ENCODE results near the gene BCL11A.

Gene BCL11A

DNA sequence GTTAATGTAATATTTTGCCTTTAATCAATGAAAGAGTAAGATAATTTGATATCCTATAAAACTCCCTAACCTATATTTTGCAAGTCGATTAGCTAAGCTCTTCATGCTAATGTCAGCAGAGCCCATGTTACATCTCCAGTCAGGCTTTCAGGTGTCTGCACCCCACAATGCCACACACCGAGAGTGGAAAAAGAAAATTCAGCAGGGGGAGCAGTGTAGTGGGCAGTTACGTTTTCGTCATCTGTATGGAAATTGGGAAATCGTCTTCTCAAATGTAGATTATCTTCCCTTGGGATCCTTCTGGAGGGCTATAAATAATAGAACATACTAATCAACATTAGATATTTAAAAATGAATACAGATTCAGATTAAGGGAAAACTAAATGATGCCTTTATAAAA is 66.3 kb downstream of the BCL11A start:
- no peak for DNase-seq (ENCODE audit: low read depth in 1 of 2, low spot score in 1 of 2)

DNA sequence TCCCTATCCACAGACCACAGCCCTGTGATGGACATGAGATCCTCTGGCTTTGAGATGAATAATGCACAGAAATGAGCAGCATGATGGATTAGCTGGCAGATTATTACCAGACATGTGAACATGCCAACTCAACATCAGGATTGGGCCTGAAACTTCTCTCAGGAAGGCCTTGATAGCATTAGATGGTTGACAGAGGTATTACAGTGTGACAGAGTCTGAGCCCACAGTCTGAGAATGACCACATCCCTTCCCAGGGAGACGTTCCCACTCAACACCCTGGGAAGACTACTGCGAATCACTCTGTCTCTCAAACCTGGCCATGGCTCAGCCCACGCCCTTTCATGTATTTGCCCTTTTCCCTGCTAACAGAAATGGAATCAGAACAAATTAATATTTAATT is 66.9 kb downstream of the BCL11A start:
- DNase-seq (ENCODE audit: low read depth in 1 of 2, low spot score in 1 of 2) = no peak

DNA sequence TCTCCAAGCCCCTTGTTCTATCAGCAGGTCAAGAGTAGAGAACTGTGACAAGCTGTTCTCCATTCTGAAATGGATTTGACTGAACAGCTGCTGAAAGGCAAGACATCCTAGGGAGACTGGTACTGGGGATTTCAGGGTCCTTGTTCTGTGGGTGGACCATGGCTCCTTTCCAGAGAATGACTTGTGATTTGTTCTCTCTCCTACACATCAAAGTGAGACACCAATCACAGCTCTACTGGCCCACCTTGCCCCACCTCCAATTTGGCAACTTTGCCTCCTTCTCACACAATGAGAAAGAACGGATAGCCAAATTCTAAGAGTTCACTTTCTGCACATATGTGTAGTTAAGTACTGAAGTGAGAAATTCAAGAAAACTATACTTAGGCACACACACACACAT is 67.4 kb downstream of the BCL11A start:
- no peak for DNase-seq (ENCODE audit: low read depth in 1 of 2, low spot score in 1 of 2)

DNA sequence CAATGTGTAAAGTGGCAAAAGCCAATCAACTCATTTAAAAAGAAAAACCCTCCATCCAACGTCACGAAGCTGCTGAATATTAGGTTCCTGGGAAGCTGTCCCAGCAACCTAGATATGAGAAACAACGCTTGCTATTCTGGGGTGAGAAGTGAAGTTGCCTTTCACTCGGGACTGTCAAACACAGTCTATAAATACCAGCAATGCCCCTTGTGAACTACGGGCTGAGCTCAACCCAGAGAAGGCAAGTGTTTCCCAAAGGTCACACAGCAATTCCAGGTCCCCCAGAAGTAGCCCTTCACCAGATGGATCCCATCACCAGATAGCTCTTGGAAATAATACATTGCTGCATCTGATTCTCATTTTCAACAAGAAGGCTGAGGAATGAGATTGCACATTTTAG is 67.9 kb downstream of the BCL11A start:
- DNase-seq (ENCODE audit: low read depth in 1 of 2, low spot score in 1 of 2) = no peak

DNA sequence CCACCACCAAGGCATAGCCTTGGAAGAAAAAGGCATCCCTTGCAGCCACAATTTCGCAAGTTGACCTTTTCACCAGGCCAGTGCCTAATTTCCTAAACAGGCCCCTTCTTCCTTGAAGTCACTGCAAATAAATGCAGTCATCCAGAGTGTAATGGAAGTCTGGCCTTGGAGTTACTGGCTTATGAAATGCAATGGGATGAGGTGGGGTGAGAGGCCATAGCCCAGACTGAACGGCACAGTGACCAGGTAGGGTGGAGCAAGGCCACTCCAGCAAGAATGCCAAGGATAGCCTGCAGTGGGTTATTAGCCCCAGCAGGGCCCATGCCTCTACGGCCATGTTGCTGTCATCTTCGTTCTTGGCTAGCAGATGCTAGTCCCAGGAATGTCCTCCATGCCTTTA is 68.4 kb downstream of the BCL11A start:
- no peak for DNase-seq (ENCODE audit: low read depth in 1 of 2, low spot score in 1 of 2)

DNA sequence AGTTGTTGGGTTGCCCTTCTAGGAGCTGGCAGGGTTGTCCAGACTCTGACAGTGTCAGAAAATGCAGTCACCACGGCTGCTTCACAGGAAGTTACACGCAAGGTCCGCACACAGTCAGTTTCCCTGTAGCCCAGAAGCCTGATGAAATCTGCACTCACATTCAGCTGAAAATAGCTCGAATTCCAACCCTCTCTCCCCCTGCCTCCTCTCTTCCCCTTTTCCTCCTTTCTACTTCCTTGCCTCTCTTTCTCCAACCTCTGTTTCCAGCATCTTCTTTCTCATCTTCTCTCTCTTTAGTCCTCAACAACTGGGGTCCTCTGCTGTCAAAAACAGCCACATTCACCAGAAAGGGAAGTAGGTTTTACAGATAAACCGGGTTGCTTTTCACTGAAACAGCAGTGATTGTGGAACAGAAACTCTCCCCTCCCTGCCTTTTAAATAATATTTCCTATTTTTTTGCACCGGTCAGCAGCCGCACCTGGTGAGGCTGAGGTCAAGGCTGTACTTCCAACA is 69.3 kb downstream of the BCL11A start:
- no peak for DNase-seq (ENCODE audit: low read depth in 1 of 2, low spot score in 1 of 2)

DNA sequence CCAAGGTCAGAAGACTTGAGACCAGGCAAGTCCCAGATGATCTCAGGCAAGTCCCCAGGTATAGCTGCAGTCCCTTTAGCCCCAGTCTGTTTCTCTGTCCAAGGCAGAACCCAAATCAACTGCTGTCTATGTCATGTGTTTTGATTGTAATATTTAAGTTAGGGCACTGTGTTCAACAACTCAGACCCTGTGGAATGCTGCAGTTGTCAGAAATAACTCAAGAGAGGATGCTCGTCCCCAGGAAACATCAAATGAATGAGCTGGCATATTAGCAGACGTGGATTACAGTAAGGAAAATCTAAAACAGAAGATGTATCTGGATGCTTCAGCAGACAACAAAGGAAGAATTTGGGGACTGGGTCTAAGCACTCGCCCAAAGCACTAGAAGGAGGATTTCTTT is 70.1 kb downstream of the BCL11A start:
- no peak for DNase-seq (ENCODE audit: low read depth in 1 of 2, low spot score in 1 of 2)

DNA sequence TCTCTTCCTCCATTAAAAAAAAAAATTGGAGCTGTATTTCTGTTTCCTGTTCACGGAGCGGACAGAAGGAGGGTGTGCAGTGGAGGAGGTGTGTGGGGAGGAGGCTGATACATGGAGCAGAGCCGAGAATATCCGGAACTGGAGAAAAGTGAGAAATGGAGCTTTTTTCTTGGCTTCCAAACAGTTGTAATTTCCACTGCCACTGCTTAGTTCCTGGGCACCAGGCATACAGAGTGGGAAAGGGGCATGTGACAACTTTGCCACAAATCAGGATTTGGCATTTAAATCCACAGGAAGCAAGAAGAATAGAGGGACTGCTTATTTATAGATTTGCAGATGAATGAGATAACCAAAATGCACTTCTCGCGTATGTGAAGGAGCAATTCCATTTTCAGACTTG is 71.2 kb downstream of the BCL11A start:
- DNase-seq (ENCODE audit: low read depth in 1 of 2, low spot score in 1 of 2) = no peak

DNA sequence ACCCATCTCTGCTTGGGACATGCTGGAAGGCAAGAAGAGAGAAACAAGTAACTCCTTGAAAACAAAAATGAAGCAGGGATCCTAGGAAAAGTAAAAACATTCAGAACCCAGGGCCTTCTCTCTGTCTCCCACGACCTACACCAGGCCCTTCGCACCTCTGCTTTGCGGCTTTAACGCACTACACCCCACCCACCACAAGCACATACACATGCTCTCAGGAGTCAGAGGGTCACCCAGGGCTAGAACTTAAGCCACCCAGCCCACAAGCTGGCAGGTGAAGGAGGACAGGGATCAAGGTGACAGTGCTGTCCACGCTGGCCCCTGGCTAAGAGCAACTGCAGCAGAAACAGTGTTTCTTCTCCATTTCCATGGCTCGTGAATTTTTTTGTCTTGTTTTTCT is 72.2 kb downstream of the BCL11A start:
- DNase-seq (ENCODE audit: low read depth in 1 of 2, low spot score in 1 of 2) = no peak

DNA sequence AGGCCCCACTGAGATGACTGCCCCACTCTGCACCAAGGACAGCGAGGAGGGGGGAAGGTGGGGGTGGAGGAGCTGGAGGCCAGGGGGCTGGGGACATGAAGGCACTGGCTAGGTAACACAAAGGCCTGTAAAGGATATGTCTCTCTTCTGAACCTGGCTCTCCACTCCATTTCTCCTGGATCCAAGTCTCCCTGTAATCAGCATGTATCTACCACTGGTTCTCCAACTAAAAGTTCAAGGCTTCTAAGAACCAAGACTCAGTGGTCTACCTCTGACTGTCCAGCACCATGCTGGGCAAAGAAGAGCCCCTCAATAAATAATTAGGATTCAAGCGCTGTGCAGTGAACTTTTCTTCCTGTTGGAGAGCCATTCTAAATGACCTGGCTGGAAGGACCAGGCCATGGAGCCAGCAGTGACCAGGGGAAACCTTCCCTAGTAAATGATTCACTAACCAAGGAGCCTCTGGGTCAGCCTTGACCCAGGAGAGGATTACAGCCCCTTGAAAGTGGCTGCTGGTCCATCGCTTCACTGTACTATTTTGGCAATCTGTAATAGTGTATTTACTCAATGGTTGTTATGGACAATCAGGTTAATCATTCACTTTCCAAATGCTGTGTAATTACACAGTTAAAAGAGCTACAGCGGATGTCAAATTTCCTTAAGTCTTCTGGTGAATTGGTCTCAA is 73.2 kb downstream of the BCL11A start:
- DNase-seq (ENCODE audit: low read depth in 1 of 2, low spot score in 1 of 2) = no peak

DNA sequence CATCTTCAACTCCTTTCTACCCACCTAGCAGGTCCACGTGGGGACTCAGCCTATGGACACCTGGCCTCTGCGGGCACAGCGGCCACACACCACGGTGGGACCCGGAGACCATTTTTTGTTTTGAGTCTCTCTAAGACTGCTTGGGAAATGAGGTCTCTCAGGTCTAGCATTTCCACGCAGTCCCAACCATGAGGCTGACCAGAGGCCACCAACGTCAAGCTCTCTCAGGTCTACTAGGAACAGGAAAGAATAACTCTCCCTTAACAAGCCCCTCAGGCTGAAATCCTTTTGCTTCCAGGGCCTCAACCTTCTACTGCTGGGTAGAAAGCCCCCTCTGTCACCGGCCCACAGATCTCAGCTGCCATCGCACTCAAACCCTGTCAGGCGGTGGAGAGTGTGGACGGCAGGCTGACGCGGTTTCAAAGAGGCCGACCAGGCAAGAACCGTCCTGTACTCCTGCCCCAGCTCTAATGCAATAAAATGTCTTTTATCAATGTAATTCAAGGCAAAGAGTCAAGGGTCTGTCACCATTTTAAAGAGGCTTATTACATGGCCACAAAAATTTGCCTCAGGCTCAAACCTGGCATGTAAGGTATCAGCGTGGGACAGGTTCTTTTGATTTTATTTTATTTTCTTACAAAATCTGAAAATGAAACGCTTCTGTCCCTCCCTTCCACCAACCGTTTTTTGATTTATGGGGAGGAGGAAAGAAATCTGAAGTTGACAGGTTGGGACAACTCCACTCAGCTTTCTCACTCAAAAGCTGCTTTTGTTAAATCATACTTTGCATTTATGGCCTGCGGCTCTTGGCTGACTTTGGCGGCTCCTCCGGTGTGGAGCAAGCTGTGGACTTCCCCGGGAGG is 74.0 kb downstream of the BCL11A start:
- DNase-seq (ENCODE audit: low read depth in 1 of 2, low spot score in 1 of 2) = no peak

DNA sequence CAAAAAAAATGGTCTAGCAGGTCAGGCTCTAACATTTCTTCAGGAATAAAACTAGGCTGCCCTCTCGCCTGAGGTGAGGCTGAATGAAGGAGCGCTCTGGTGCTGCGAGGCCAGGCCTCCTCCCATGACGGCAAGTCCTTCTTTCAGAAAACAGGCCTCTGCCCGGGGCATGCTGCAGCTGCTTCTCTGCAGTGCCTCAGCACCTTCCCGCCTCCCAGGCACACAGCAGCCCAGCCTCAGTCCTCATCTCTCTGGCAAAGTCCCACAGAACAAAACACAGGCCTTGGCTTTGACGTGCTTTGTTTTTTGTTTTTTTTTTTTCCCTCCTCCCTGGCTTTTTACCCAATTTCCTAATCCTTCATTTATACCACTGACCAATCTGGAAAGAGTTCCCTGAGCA is 74.8 kb downstream of the BCL11A start:
- DNase-seq (ENCODE audit: low read depth in 1 of 2, low spot score in 1 of 2) = no peak

DNA sequence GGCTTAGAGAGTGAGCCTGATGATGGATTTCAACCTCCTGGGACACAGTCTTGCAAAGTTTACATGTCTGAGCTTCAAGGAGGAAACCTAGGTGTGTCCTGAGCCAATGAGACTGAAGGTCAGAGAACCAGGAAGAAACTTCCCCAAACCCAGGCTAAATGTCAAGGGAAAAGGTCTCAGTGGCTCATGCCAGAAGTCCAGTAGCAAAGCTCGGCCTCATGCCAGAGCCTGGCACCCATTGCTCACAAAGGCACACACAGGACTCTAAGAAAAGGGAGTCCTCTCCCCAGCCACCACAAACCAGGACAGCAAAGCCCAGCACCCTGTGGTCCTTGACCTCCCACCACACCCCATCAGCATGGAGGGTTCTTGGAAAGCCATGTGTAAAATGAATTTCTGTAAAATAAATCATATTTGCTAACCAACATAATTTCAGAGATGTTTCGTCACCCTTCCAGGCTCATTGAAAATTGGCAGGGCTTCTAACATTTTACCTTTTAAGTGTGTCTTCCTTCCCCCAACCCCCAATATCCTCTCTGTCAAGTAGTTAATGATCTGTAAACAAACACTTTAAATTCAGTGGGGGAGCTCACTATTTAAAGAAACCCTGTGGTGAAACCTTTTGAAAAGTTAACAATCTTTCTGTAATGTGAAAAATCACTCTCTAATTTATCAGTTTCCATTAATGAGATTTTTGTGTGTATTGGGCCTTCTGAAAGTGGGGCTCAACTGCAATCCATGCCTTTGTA is 77.1 kb downstream of the BCL11A start:
- DNase-seq (ENCODE audit: low read depth in 1 of 2, low spot score in 1 of 2) = no peak

DNA sequence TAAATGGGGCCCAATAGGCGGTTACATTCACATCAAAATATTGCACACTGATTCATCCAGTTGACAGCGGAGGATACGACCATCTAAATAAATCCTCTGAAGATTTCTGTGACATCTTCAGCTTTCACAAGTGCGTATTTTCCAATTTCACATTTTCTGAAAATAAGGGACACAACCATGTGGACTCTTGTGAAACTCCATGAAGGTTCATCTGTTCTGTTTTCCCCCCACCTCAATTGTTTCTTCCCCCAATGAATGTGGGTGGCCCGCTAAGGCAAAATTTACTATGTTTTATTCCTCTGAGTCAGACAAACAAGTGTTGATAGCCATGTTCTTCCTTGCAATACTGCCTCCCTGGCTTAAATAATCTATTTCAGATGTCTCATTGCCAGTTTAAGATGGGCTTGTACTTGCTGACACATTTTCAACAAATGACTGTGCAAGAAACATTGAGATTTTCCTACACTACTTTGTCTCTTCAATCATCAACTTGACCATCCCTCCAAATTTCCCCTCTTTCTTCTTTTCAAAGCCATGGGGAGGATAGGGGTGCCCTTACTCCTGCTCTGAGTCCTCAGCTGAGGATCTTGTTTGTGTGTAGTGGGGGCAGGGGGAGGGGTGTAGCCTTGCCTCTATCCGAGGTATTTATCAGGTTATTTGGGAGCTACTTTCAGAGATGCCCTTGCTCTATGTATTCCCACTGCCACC is 78.2 kb downstream of the BCL11A start:
- DNase-seq (ENCODE audit: low read depth in 1 of 2, low spot score in 1 of 2) = no peak

DNA sequence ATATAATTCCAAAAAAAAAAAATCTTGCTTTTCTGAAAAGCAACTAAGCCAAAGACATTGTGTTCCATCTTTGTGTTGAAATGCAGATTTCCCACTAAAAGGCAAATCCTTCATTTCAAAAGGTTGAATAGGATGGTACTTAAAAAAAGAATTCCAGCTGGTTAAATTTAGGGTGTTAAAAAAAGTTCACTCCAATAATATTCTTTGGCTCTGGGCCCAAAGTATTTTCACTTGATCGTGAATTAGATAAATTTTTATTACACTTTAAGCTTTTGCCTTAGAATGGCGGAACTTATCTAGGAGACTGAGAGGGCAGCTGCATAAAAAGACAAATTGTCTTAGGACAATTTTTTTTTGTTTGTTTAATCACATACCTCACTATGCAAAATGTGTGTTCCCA is 79.2 kb downstream of the BCL11A start:
- no peak for DNase-seq (ENCODE audit: low read depth in 1 of 2, low spot score in 1 of 2)

DNA sequence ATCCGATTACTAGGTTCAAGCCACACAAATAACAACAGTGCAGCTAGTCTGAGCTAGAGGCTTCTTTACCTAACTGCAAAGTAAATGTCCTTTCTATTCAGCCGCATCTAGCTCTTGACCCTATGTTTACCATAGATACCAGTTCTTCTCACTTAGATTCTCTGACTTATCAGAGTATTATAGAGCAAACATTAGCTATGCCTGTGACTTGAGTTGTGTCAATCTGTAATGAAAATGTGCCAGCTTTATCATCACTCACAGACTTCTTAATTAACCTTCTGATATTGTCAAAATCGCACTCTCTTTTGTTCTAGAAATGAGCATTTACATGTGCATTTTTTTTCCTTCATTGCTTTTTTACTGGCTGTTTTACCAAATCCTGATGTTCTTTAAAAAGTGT is 79.9 kb downstream of the BCL11A start:
- no peak for DNase-seq (ENCODE audit: low read depth in 1 of 2, low spot score in 1 of 2)

DNA sequence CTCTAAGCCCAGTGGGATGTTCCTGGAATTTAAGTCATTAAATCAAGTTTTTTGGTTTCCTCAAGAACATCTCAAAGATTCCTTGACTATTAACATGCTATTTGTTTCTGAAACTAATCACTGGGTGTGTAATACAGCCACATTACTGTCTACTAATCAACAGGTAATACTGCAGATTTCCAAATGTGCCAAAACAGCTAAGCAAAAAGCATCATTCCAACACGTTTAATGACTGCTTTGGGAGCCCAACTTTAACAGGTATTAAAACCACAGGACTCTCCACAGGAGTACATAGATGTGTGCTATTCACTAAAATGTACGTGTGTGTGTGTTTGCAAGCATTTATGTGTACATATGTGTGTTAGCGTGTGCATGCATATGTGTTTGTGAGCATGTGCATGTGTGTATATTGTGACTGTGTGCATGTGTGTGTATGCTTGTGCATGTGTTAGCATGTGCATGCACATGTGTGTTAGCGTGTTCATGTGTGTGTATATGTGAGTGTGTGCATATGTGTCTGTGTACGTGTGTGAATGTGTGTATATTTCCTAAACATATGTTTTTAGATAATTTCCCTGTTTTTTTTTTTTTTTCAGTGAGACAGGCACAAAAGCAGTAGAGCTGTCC is 80.7 kb downstream of the BCL11A start:
- no peak for DNase-seq (ENCODE audit: low read depth in 1 of 2, low spot score in 1 of 2)

DNA sequence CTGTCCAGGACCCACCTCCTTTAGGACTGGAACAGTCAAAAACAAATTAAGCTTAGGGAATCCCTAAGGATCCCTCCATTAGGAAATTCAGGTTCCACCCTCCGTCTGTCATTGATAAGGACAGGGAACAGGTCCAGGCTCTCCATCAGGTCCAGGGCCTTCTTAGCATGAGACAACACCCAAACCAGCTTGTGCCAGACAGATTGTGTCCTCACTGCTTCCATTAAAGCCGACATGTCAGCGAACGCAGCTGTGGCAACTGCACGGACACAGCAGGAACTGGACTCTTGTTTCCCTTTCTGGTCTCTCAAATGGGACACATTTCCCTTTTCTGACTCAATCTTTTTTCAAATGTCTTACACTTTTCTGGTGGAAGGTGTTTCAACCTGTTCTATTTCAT is 81.4 kb downstream of the BCL11A start:
- DNase-seq (ENCODE audit: low read depth in 1 of 2, low spot score in 1 of 2) = no peak

DNA sequence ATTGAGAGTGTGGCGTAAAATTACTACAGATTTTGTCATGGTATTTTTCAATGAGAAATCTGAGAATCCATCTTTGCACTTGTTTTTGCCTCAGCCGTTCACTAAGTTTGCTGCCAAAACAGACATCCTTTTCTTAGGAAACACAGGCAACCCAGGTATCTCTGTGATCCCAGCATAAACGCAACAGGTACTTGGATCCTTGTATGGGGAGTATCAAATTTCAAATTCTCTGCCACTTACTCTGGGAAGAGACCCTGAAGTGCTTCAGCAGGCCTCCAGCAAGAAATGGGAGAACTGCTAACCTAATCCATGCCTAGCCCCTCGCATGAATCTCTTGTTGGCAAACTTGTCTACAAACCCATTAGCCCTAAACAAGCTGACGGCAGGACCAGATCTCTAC is 83.1 kb downstream of the BCL11A start:
- no peak for DNase-seq (ENCODE audit: low read depth in 1 of 2, low spot score in 1 of 2)

DNA sequence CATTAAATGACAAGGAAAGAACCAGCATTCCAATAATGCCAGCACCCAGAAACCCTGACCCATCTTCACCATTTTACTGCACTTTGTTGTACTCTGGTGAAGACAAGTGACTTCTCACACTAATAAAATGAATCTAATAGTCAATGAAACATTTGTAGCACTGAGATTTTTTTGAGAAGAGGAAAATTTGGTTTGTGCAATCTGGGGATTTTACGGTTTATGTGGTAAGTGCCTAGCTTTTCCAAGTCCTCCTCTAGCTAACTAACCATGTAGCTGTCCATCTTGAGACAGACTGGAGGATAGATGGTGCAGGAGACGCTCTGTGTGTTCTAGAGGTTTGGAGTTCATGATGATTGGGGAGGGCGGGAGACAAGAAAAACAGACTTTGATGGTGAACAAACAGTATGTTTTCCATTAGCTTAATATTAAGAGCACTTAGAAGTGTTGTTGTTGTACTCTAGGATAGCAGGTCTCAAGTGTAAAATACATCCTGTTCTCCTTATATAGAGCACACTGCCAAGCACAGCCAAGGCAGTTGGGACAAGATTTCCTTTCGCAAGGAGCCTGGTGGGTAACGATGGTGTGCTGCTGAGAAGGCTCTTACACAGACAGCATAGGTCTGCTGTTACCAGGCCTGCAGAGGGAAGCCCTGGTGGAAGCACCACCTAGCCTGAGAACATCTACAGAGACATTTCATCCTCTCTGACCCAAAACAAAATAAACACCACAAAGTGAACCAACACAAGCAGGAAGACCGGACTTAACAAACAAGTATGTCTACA is 83.7 kb downstream of the BCL11A start:
- DNase-seq (ENCODE audit: low read depth in 1 of 2, low spot score in 1 of 2) = no peak

Measured in stimulated activated CD4-positive, alpha-beta T cell treated with anti-CD3 and anti-CD28 coated beads, Interleukin-15, amount 100 ng/mL, for 1 hour (primary cell).